ENCODE measurements around the gene RND3.

The RND3 gene

GRCh38 chr2:150445398-150445797 is 42.1 kb downstream of the RND3 start:
- POLR2A ChIA-PET: no interaction called here
- TF ChIP-seq SUZ12 (IDR thresholded peaks at IDR 0.05) (no peak), LEF1 (IDR thresholded peaks at IDR 0.05; ENCODE audit: borderline replicate concordance) (no peak), FOXK2 (IDR thresholded peaks at IDR 0.05) (no peak), FOXM1 (IDR thresholded peaks at IDR 0.05; ENCODE audit: borderline replicate concordance) (no peak), FOXA1 (IDR thresholded peaks at IDR 0.05) (no peak), NFRKB (IDR thresholded peaks at IDR 0.05) (no peak), PKNOX1 (IDR thresholded peaks at IDR 0.05) (no peak), SP1 (IDR thresholded peaks at IDR 0.05) (no peak), ELF4 (IDR thresholded peaks at IDR 0.05) (no peak), ARNT (IDR thresholded peaks at IDR 0.05) (no peak), ZNF384 (IDR thresholded peaks at IDR 0.05) (no peak), TARDBP (IDR thresholded peaks at IDR 0.05) (no peak), L3MBTL2 (conservative IDR thresholded peaks at IDR 0.05) (no peak), HDGF (IDR thresholded peaks at IDR 0.05; ENCODE audit: borderline replicate concordance) (no peak), BHLHE40 (IDR thresholded peaks at IDR 0.05; ENCODE audit: borderline replicate concordance) (no peak), CTBP1 (IDR thresholded peaks at IDR 0.05; ENCODE audit: borderline replicate concordance) (no peak)
- CTCF ChIA-PET: no interaction called here
- DNase-seq (ENCODE audit: extremely low spot score): no peak

GRCh38 chr2:150442484-150442883 is 45.0 kb downstream of the RND3 start:
- DNase-seq (ENCODE audit: extremely low spot score): no peak
- ChIA-PET CTCF (no interaction called here), POLR2A (no interaction called here)
- no peak for TF ChIP-seq TARDBP (IDR thresholded peaks at IDR 0.05)
- no peak for TF ChIP-seq HDGF (IDR thresholded peaks at IDR 0.05; ENCODE audit: borderline replicate concordance)
- no peak for TF ChIP-seq BHLHE40 (IDR thresholded peaks at IDR 0.05; ENCODE audit: borderline replicate concordance)
- no peak for TF ChIP-seq ARNT (IDR thresholded peaks at IDR 0.05)
- TF ChIP-seq SP1 (IDR thresholded peaks at IDR 0.05): no peak
- no peak for TF ChIP-seq FOXK2 (IDR thresholded peaks at IDR 0.05)
- TF ChIP-seq ELF4 (IDR thresholded peaks at IDR 0.05): no peak
- no peak for TF ChIP-seq L3MBTL2 (conservative IDR thresholded peaks at IDR 0.05)
- TF ChIP-seq CTBP1 (IDR thresholded peaks at IDR 0.05; ENCODE audit: borderline replicate concordance): no peak
- no peak for TF ChIP-seq FOXA1 (IDR thresholded peaks at IDR 0.05)
- TF ChIP-seq SUZ12 (IDR thresholded peaks at IDR 0.05): no peak
- no peak for TF ChIP-seq LEF1 (IDR thresholded peaks at IDR 0.05; ENCODE audit: borderline replicate concordance)
- no peak for TF ChIP-seq NFRKB (IDR thresholded peaks at IDR 0.05)
- no peak for TF ChIP-seq FOXM1 (IDR thresholded peaks at IDR 0.05; ENCODE audit: borderline replicate concordance)
- TF ChIP-seq PKNOX1 (IDR thresholded peaks at IDR 0.05): no peak

GRCh38 chr2:150441784-150442183 is 45.7 kb downstream of the RND3 start:
- ChIA-PET CTCF (no interaction called here), POLR2A (no interaction called here)
- DNase-seq (ENCODE audit: extremely low spot score): no peak
- TF ChIP-seq HDGF (IDR thresholded peaks at IDR 0.05; ENCODE audit: borderline replicate concordance): no peak

GRCh38 chr2:150441226-150441625 is 46.2 kb downstream of the RND3 start:
- CTCF ChIA-PET: no interaction called here
- POLR2A ChIA-PET: no interaction called here
- DNase-seq (ENCODE audit: extremely low spot score): no peak
- TF ChIP-seq ZNF384 (IDR thresholded peaks at IDR 0.05) (no peak), NFRKB (IDR thresholded peaks at IDR 0.05) (no peak), ARNT (IDR thresholded peaks at IDR 0.05) (no peak), FOXM1 (IDR thresholded peaks at IDR 0.05; ENCODE audit: borderline replicate concordance) (no peak), BHLHE40 (IDR thresholded peaks at IDR 0.05; ENCODE audit: borderline replicate concordance) (no peak), FOXK2 (IDR thresholded peaks at IDR 0.05) (no peak), PKNOX1 (IDR thresholded peaks at IDR 0.05) (no peak), TARDBP (IDR thresholded peaks at IDR 0.05) (no peak), FOXA1 (IDR thresholded peaks at IDR 0.05) (no peak), HDGF (IDR thresholded peaks at IDR 0.05; ENCODE audit: borderline replicate concordance) (no peak), CTBP1 (IDR thresholded peaks at IDR 0.05; ENCODE audit: borderline replicate concordance) (no peak), SUZ12 (IDR thresholded peaks at IDR 0.05) (no peak)

- no peak for DNase-seq (ENCODE audit: extremely low spot score)
- TF ChIP-seq FOXA1 (IDR thresholded peaks at IDR 0.05) (no peak), FOXK2 (IDR thresholded peaks at IDR 0.05) (no peak)
- ChIA-PET POLR2A (no interaction called here), CTCF (no interaction called here)
Measured at GRCh38 chr2:150438654-150439053, 48.8 kb downstream of the RND3 start.

- CTCF ChIA-PET: no interaction called here
- no peak for DNase-seq (ENCODE audit: extremely low spot score)
- POLR2A ChIA-PET: no interaction called here
- TF ChIP-seq ZNF384 (IDR thresholded peaks at IDR 0.05) (no peak), HDGF (IDR thresholded peaks at IDR 0.05; ENCODE audit: borderline replicate concordance) (no peak), FOXK2 (IDR thresholded peaks at IDR 0.05) (no peak), BHLHE40 (IDR thresholded peaks at IDR 0.05; ENCODE audit: borderline replicate concordance) (no peak)
Measured at GRCh38 chr2:150438041-150438440, 49.4 kb downstream of the RND3 start.

GRCh38 chr2:150432312-150432625 is 55.2 kb downstream of the RND3 start:
- ChIA-PET CTCF (no interaction called here), POLR2A (no interaction called here)
- DNase-seq (ENCODE audit: extremely low spot score): no peak
- no peak for TF ChIP-seq SUZ12 (IDR thresholded peaks at IDR 0.05)
- TF ChIP-seq L3MBTL2 (conservative IDR thresholded peaks at IDR 0.05): no peak
- TF ChIP-seq BHLHE40 (IDR thresholded peaks at IDR 0.05; ENCODE audit: borderline replicate concordance): no peak
- no peak for TF ChIP-seq ELF4 (IDR thresholded peaks at IDR 0.05)
- no peak for TF ChIP-seq NFRKB (IDR thresholded peaks at IDR 0.05)
- no peak for TF ChIP-seq PKNOX1 (IDR thresholded peaks at IDR 0.05)
- no peak for TF ChIP-seq CTBP1 (IDR thresholded peaks at IDR 0.05; ENCODE audit: borderline replicate concordance)
